T1000 (cell line): Measurements from ENCODE around the gene LUM.
A peak's percentile ranks its signal among the peaks of the same experiment; 100 is the strongest.
"Not testable (repeated sequence)": the region's sequence is repeated elsewhere in the genome, so short reads cannot be mapped to it uniquely, and the experiment has no call there.

Experiments
- DNase-seq: peaks from one replicate; lab custom pipeline; 2025; ENCODE audit warnings: mixed read lengths; lab: John Stamatoyannopoulos, UW

LUM gene

DNA sequence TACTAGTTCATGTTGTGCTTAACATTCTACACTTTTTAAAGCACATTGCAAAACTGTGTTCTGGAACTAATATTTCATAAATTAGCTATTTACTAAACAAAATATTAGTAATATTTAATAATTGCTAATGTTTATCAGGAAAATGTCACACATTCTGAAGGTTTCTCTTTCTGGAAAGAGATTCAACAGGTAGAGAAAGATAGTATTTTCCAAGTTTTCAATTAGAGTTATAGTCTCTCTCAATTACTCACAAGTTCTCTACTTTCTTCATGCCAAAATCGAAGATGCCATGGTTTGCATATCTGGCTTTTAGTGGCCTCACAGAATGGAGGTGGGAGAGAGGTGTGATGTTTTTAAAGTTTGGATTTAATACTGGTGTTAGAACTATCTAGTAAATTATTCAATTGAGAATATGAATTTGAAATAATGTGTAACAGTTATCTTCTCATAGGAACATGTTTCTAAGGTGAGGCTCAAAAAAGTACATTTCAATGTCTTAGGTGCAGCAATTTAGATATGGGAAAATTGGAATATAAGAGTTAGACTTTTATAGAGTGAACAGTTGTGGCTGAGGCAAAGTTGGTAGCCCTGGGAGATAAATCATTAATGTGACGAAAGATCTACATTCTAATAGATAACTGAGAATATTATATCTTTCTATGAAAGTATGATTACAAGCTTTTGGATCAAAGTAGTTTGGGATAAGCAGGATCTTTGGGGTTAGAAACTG, 1.5 kb downstream of the LUM start:
- no peak for DNase-seq

DNA sequence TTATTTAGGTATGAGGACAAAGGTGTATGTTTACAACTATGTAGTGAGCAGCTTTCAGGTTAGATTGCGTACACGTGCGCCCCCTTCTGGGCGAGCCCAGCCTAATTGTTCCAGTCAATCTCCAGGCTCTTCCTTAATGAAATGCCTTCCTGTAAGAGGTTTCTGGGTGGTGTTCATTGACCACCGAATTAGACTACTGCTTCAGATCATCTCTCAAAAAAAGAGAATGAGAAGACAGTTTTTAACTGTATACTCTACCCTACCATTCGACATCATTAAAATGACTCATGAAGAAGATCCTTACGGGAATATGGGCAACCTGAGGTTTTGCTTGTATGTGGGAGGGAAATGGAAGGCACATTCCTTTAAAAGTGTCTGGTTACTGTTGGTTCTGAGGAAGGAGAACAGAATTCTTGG, 2.1 kb downstream of the LUM start:
- DNase-seq: no peak

DNA sequence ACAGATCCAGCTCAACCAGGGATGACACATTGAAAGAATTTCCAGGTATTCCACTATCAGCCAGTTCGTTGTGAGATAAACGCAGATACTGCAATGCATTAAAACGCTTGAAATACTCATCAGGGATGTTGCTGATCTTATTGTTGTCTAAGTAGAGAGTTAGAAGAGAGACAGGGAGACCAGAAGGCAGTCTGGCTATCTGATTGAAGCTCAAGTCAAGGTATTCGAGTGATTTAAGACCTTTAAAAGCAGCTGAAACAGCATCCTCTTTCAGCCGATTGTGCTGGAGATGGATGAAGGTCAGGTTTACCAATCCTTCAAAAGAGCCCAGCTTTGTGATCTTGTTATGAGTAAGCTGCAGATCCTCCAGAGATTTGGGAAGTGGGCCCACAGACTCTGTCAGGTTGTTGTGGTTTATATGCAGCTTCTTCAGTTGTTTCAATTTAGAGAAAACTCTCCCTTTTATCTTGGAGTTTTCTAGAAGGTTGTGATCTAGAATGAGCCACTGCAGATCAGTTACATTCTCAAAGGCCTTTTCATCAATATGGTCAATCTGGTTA, 3.0 kb downstream of the LUM start:
- DNase-seq: no peak

DNA sequence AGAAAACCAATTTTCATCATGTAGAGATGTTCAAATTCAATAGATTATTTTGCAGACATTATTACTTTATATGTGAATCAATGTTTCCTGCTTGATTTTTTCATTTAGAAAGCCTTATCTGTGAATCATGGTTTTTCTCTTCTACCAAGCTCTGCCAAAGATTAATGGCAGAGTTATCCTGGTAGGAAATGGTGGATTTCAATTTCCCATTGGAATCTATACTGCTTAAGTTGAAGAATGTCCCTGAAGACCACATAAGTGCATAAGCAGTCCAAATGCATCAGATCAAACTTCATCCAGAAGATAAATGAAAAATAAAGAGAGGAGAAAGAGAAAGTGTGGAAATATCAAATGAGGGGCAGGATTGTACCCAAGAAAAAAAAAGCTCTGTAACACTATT, 5.0 kb downstream of the LUM start:
- no peak for DNase-seq

DNA sequence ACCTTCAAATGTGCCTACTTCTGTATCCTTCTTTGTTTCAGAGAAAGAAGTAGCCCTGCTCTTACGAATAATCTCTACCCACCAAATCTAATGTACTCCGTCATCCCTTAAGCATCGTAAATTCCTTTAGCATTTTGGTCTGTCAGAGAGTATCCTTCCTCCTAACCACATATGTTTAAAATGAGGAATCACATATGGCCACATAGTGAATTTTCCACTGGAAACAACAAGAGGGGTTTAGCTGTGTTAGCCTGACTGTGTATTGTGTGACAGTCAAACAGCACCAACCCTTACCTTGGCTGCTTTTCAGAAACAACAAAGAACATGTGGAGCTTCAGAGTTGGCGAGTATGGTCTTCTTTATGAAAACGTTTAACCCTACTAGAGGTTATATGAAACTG, 5.5 kb downstream of the LUM start:
- no peak for DNase-seq

DNA sequence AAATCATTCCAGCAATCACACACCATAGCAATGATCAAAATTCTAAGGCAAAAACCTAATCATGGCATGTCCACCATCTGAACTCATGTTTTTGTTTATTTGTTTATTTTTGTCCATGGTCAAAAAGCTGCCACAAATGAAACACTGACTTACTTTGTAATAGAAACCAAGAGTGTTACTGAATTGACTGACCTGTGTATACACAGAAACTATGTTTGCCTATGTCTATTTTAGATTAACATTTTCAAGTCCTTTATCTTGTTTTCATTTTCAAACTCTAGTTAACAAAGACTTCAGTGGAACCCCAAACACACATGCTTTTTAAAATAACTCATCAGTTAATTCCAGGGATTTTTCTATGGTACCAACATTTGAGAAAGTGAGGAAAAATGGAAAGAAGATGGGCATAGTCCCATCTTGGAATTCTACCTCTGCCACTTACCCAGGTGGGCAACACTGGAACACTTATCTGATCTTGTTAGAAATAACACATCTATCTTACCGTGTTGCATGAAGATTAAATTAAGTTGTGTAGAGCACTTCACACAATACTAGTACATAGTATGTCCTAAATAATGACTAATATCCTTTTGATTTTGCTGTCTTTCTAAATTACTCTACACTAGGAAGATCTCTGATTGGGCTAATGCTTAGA, 6.4 kb downstream of the LUM start:
- DNase-seq: no peak

DNA sequence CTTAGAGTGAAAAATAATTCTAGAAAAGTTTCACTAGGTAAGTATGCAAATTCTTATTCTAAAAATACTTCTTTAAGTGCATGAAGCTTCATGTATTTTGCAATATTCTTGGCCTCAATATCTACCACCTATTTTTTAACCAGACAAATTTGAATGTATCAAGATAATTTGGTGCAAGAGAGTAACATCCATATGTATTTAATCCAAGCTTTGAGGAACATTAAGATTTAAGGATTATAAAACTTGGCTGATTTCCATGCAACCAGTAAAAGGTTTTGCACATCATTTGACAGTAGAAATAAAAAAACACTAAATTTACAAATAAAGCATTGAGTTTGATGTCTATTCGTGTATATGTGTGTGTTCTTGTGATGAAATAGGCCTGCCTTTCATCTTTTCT, 7.7 kb downstream of the LUM start:
- no peak for DNase-seq

DNA sequence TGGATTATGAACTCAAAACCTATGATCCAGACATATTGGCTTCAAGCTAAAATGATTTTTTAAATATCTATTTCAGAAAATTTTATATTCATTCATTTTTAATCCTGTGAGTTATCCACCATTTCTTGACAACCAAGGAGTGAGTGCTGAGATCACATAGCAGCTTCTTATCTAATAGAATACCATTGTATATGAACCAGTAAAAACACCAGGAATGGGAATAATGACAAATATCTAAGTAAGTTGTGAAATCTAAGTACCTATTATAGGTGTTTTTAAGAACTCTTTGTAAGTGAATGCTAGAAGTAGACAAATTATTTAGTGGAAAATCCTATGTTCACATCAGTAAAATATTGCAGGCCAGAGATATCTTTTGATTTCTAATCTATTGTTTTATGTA, 8.2 kb downstream of the LUM start:
- no peak for DNase-seq

DNA sequence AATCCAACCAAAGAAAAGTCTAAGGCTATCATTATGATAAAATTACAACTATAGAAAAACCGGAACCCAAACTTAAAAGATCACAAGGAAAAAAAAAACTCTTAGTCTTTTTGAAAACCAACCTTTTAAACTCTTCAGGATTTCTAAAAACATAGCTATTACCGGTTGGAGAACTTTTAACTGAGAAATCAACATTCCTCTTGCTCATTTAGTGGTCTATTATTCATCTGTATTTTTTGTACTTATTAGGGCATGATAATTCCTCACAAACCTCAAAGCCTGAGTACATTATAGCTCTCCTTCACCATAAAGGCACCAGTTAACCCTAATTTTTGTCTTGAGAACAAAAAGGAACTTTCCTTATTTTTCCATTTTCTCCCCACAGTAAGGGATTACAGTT, 10.4 kb downstream of the LUM start:
- no peak for DNase-seq

DNA sequence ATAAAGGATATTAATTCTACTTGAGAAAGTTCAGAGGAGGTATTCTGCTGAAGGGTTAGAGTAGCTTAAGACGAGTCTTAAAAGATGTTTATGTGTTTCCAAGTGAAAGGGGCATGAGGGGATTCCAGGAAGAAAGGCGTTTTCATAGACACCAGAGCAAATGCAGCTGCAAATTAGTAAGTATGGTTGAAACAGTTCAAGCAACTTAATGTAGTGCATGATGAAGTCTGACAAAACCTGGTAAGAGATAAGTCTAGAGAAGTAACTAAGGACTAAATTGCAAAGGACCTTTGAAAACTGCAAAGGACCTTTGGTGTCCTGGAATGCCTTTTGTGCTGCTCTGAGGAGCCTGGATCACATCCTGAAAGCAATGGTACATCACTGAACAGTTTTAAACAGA, 11.5 kb downstream of the LUM start:
- no peak for DNase-seq

DNA sequence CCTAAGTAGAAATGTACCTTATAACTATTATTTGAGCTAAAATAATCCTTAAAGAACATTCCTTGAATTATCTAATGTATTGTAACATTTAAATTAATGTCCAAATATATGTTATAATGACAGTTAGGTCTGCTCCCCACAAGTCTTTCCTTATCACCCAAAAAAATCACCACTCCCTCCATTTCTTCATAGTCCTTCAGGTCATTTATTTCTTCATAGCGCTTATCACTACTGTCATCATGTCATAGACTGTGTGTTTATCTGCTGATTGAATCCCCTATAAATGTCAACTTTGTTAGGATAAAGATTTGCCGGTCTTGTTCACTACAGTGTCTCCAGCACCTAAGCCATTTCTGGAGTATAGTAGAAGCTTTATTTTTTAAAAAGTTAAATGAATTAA, 12.0 kb downstream of the LUM start:
- no peak for DNase-seq

DNA sequence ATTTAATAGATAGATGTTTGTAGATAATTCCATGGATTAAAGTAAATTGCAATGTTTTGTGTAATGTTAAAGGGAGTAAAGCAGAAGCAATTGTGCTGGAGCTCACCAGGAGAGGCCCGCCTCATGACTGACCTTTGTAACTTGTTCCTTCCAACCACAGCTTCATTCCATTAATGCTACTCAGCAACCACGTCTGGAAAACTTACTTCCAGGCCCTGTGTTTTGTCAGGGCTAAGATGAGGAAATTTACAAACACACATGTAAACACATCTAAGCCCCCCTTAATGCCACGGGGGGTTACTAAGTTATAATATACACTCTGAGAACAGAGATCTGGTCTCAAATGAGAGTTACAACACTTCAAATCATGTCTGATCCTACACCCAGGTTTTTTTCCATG, 12.4 kb downstream of the LUM start:
- peak; percentile 91 for DNase-seq

DNA sequence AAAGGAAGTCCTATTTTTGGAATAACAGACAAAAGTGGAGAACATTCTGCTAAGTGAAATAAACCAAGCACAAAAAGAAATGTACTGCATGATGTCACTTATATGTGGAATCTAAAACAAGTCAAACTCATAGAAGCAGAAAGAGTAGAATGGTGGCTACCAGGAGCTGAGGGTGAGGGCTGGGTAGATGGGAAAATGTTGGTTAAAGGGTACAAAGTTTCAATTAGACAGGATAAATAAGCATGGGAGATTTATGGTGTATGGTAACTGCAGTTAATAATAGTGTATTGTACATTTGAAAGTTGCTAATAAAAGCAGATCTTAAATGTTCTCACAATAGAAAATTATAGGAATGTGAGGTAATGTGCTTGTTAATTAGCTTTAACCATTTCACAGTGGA, 12.8 kb downstream of the LUM start:
- DNase-seq: no peak

DNA sequence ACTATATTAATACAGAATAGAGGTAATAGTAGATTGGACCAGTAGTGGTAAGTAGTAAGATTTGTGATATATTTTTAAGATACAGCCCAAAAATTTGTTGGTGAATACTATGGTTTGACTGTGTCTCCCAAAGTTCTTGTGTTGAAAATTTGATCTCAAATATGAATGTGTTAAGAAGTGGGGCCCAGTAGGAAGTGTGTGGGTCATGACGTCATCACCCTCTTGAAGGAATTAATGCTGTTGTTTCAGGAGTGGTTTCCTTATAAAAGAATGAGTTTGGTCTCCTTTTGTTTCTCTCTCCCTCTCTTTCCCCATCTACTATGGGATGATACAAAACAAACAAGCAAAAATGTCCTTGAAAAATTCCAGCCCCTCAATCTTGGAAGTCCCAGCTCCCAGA, 16.3 kb downstream of the LUM start:
- no peak for DNase-seq

DNA sequence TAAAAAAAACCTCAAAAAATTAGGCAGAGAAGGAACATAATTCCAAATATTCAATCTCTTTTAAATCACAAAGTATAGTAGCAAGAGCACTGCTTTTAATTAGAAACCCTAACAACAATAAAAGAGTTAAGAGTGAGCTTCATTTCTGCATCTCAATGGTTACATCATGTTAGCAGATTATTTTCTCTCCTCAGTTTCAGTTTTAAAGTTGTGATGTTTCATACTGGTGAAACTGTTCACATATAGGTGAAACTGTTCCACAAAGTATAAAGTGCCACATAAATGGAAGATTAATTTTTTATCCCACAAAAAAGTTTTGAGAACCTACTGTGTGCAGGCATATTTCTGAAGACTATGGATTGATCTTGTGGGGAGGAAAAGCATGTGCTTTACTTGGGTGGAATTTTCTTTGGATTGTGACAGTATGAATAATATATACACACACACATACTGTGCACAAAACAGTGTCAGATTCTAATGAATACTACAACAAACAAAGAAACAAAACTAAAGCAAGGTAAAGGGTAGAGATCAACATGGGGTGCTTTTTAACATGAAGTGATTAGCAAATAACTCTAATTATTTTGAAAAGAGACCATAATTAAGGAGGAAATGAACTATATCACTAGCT, 17.1 kb downstream of the LUM start:
- DNase-seq: no peak

DNA sequence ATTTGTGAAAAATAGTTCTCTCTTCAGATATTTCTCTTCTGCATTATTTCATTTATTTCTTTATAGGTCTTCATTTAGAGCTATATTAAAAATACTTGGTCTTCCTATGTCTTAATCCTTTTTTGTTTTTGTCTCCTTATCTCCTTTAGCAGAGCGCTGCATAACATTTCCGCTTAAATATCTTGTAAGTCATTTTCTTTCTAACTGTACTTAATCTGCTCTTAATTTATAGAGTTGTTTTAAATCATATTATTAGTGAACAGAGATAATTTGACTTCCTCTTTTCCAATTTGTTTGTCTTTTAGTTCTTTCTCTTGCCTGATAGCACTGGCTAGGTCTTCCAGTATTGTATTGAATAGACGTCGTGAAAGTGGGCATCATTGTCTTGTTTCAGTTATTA, 18.0 kb downstream of the LUM start:
- DNase-seq: no peak

DNA sequence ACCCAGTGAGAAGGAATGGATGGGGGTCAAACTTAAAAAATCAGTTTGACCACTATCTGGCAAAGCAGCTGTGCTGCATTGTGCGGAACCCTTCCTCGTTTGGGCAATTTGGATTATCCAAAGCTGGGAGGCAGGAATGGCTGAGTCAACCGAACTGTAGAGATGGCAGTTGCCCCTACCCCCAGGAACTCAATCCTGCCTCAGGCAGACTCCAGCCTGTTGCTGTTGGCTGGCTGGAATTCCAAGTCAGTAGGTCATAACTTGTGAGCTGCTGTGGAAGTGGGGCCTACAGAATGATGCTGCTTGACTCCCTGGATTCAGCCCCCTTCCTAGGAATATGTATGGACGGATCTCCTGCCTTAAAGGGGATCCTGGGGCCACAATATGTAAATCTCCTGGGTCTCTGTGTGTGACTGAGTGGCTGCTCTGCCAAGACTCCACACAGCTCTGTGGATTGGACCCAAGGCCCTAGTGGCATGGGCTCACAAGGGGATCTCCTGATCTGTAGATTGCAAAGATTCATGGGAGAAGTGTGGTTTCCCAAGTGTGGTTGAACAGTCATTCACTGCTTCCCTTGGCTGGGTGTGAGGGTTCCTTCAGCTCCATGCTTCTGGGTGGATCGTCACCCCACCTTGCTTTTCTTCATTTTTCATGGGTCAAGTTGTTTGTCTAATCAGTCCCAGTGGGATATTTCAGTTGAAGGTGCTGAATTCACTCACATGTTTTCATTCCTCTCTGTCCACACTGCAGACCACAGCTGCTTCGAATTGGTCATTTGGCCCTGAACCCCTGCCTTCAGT, 19.2 kb downstream of the LUM start:
- DNase-seq: peak; percentile 83

DNA sequence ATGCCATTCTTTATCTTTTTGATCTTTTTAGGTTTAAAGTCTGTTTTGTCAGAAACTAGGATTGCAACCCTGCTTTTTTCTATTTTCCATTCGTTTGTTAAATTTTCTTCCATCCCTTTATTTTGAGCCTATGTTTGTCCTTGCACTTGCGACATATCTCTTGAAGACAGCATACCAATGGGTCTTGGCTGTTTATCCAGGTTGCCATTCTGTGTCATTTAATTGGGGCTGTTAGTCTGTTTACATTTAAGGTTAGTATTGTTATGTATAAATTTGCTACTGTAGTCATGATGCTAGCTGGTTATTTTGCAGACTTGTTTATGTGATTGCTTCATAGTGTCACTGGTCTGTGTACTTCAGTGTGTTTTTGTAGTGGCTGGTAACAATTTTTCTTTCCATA, 21.3 kb downstream of the LUM start:
- not testable (repeated sequence) for DNase-seq

DNA sequence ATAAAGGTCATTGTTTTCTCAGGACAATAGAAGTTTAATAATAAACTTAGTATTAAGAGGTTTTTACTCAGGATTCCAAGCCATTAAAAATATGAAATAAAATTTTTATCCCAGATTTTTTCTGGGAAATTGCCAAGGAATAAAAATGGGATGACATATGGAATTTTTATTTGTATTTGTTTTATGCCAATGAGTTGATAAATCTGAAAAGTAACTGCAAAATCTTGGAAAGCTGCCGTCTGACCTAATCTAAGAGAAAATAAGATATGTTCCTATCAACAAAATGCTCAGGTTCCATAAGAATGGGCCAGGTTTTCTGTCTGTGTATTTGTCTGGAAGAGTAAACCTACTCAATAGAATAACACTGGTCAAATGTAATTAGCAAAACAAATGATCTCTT, 31.3 kb downstream of the LUM start:
- no peak for DNase-seq

DNA sequence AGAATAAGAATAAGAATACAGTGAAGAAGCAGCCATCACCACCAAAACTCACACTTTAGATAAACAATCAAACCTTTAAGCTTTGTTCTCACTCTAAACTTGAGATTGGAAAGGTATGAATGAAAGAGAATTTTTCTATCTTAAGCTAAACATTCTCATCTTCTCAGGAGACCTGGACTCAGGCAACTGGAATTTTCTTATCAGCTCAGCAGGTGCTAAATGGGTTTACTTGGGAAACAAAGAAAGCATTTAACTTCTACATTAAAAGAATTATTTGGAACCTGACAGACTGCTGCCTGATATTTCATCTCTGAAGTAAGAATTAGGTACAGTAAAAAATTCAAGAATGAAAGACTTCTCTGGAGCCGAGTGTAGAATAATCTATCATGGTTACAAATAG, 32.8 kb downstream of the LUM start:
- DNase-seq: no peak

DNA sequence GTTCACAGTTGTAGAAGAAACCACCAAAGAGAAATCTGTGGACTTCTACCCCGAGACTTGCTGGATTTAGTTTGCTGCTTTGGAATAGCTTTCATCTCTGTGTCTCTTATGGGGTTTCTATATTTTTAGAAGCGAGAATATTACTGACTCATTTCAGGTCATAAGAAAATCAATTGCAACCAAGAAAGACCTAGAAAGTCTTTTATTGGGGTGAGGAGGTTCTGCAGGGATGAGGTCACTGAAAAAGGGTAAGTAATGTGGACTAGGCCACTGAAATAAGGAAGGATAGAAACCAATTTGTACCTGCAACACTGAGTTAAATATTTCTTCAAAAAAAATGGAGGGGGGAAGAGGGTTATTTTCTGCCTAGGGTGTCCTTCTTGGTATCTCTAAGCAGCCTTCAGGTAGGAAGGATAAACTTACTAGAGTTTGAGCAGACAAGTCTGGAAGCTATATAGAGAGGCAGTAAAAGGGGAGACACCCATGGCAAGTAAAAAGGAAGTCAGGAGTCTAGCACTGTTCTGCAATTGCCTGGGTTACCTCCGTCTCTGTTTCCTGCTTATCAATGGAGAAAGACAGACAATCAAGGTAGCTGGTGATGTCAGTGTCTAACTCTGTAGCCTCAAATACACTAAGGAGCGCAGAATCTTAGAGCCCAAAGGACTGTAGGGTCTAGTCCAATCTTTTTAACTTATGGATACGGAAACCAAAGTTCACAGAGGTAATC, 33.9 kb downstream of the LUM start:
- no peak for DNase-seq

DNA sequence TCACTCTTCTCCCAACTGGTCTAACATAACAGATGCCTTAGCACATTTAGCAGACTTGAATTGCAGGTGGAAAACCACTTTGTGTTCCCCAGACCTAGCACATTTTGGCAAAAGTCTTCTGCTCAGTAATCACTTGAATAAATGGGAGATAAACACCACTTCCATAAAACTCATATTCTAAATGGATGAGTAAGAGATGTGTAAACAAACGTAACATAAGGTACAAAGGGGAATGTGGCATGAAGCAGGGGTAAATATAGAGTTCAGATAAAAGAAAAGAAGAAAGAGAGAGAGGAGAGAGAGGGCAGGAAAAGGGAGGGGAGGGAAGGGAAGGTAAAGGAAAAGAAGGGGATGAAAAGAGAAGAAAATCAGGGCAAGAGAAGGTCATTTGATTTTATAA, 36.4 kb downstream of the LUM start:
- no peak for DNase-seq
